Upper lobe of left lung (tissue), 4 donors: ENCODE data around the gene GPR42.

Experiments
- POLR2A ChIP-seq, 4 donors: fragments of 450-650 bp; IDR thresholded peaks; one replicate each; pipeline ENCODE4 v1.5.1; 2016 to 2017; ENCODE audit warnings: antibody characterized with exemption in 4 of 4, mild to moderate bottlenecking in 2 of 4
- TF ChIP-seq, protein P1 (sequence below), 6 experiments: fragments of 450-650 bp in 4 of 6; fragments of 200-600 bp in 2 of 6; sonication (generic) in 2 of 6; IDR thresholded peaks; one replicate each; pipeline ENCODE4 v1.5.1; 2016 to 2019; ENCODE audit warnings: antibody characterized with exemption in 6 of 6

DNA sequence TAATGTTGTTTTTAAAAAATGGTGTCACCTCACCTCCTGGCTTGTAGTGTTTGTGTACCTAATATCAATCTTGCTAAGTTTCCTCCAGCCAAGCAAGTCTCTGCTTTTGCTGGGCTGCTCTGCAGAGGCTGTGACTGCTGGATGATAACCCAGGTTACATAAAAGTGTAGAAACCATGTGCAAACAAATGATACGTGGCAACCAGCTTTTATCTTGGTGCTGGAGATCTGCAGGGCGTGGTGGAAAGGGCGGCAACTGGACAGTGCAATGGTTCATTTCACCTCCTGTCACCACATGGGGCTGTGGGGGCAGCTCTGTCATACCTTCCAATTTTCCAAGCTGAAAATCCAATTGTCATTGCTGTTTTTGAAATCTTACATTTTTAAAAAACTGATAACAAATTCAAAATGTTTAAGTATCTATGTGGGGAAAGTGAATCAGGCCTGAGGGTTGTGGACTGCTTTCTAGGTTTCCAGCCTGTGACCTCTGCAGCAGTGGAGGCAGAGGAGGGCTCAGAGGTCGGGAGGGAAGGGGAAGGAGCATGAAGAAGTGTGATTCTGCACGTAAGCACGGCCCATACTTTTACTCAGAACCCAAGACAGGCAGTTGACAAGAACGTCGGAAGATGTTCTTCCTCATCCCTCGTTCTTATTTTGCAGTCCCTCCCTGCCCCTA is 9.7 kb downstream of the GPR42 start:
- TF ChIP-seq POLR2A (IDR thresholded peaks at IDR 0.05), result no peak
- TF ChIP-seq, protein P1, sequence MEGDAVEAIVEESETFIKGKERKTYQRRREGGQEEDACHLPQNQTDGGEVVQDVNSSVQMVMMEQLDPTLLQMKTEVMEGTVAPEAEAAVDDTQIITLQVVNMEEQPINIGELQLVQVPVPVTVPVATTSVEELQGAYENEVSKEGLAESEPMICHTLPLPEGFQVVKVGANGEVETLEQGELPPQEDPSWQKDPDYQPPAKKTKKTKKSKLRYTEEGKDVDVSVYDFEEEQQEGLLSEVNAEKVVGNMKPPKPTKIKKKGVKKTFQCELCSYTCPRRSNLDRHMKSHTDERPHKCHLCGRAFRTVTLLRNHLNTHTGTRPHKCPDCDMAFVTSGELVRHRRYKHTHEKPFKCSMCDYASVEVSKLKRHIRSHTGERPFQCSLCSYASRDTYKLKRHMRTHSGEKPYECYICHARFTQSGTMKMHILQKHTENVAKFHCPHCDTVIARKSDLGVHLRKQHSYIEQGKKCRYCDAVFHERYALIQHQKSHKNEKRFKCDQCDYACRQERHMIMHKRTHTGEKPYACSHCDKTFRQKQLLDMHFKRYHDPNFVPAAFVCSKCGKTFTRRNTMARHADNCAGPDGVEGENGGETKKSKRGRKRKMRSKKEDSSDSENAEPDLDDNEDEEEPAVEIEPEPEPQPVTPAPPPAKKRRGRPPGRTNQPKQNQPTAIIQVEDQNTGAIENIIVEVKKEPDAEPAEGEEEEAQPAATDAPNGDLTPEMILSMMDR (IDR thresholded peaks at IDR 0.05), result no peak
